Activated CD8-positive, alpha-beta memory T cell treated with anti-CD3 and anti-CD28 coated beads, Interleukin-2, amount 10 ng/mL, durations not matched to agents 7 days and 5 days (primary cell): ENCODE measurements around the gene RASA3. TPM values are rescaled to one million over a fixed set of nuclear protein-coding genes. Genes with fewer than 3 reads are reported as not detected.
A peak's percentile ranks its signal among the peaks of the same experiment; 100 is the strongest.
"Not testable (repeated sequence)": the region's sequence is repeated elsewhere in the genome, so short reads cannot be mapped to it uniquely, and the experiment has no call there.

Source experiments
- ATAC-seq: fragments of 150-1000 bp; cut with Tn5 transposase; one replicate; pipeline ENCODE4 v1.10.0; 2021; ENCODE audit warnings: moderate library complexity
- CTCF ChIA-PET: fragments of 350-600 bp; sonication (Branson Sonifier 250); formaldehyde crosslinking; loops from one replicate; lab custom pipeline; 2021; ENCODE audit warnings: antibody characterized with exemption; lab: Charles Lee
- DNase-seq: peaks from one replicate; pipeline ENCODE4 v3.0.0-alpha.2; 2020
- H3K27ac Mint-ChIP-seq: one replicate; pipeline ENCODE4 v1.8.0; 2021; ENCODE audit warnings: mild to moderate bottlenecking, mixed read lengths
- H3K27me3 Mint-ChIP-seq: one replicate; pipeline ENCODE4 v1.8.0; 2021; ENCODE audit warnings: mixed read lengths
- H3K36me3 Mint-ChIP-seq: one replicate; pipeline ENCODE4 v1.8.0; 2021; ENCODE audit warnings: mild to moderate bottlenecking, mixed read lengths
- H3K4me1 Mint-ChIP-seq: one replicate; pipeline ENCODE4 v1.8.0; 2021; ENCODE audit warnings: mixed read lengths
- H3K4me3 Mint-ChIP-seq: one replicate; pipeline ENCODE4 v1.8.0; 2021; ENCODE audit warnings: mild to moderate bottlenecking, moderate library complexity, mixed read lengths
- H3K9me3 Mint-ChIP-seq: one replicate; pipeline ENCODE4 v1.8.0; 2022; ENCODE audit warnings: low read depth, mixed read lengths
- total RNA-seq, 2 experiments: library from RNA; stranded (reverse); gene quantifications; one replicate each; pipeline ENCODE4 v1.2.3, GENCODE V29; 2021

The RASA3 gene
- total RNA-seq, 2 experiments from 2014 or later: 16.3 to 49.2 TPM

GRCh38 chr13:114162533-114162922 lies 30.1 kb upstream of the RASA3 start:
- Mint-ChIP-seq H3K36me3 (no peaks in the 10 kb centered on the region), H3K27me3 (peaks cover 34% of the 10 kb centered on the region), H3K4me1 (peaks cover 31% of the 10 kb centered on the region), H3K9me3 (no peaks in the 10 kb centered on the region), H3K27ac (no peak overlapping the region), H3K4me3 (no peak overlapping the region)
- DNase-seq (no peak), ATAC-seq (no peak)
- CTCF ChIA-PET: interaction anchor here (1.1 kb wide), 1 partner anchor 14 kb away, joined by 3 read pairs; no protein-coding TSS in a partner anchor

- DNase-seq (no peak), ATAC-seq (peak; percentile 68)
- H3K4me1 Mint-ChIP-seq: peaks cover 35% of the 10 kb centered on the region
- H3K36me3 Mint-ChIP-seq: no peaks in the 10 kb centered on the region
- H3K27ac Mint-ChIP-seq: peak overlapping the region; percentile 51
- CTCF ChIA-PET: interaction anchor here (1.0 to 1.1 kb wide), 3 partner anchors 13 to 65 kb away, joined by 3 read pairs; no protein-coding TSS in a partner anchor
- H3K27me3 Mint-ChIP-seq: peaks cover 28% of the 10 kb centered on the region
- H3K4me3 Mint-ChIP-seq: peak overlapping the region; percentile 39
- no peaks in the 10 kb centered on the region for H3K9me3 Mint-ChIP-seq
These were observed 29.5 kb upstream of the RASA3 start for GRCh38 chr13:114161644-114162532.

- no peak overlapping the region for H3K27ac Mint-ChIP-seq
- H3K27me3 Mint-ChIP-seq: peaks cover 26% of the 10 kb centered on the region
- ATAC-seq (no peak), DNase-seq (no peak)
- H3K36me3 Mint-ChIP-seq: no peaks in the 10 kb centered on the region
- H3K4me3 Mint-ChIP-seq: no peak overlapping the region
- CTCF ChIA-PET: interaction anchor here (1.0 kb wide), 2 partner anchors 31 to 65 kb away, joined by 3 read pairs; no protein-coding TSS in a partner anchor
- peaks cover 41% of the 10 kb centered on the region for H3K4me1 Mint-ChIP-seq
- no peaks in the 10 kb centered on the region for H3K9me3 Mint-ChIP-seq
These were observed 28.7 kb upstream of the RASA3 start for GRCh38 chr13:114161028-114161556.

GRCh38 chr13:114158869-114159666 lies 26.6 kb upstream of the RASA3 start:
- H3K9me3 Mint-ChIP-seq, H3K36me3 Mint-ChIP-seq, H3K4me3 Mint-ChIP-seq, H3K27ac Mint-ChIP-seq, DNase-seq, ATAC-seq, CTCF ChIA-PET: not testable (repeated sequence)
- Mint-ChIP-seq H3K27me3 (peaks cover 27% of the 10 kb centered on the region), H3K4me1 (peaks cover 45% of the 10 kb centered on the region)

- no peak for ATAC-seq
- peaks cover 54% of the 10 kb centered on the region for H3K4me1 Mint-ChIP-seq
These were observed 25.6 kb upstream of the RASA3 start for GRCh38 chr13:114157869-114158495.

GRCh38 chr13:114155926-114156883 lies 23.8 kb upstream of the RASA3 start:
- DNase-seq: no peak

More at GRCh38 chr13:114157869-114158495, 25.6 kb upstream of the RASA3 start:
- DNase-seq: no peak
- no peak overlapping the region for H3K4me3 Mint-ChIP-seq
- H3K36me3 Mint-ChIP-seq: peaks cover 4% of the 10 kb centered on the region
- CTCF ChIA-PET: interaction anchor here (0.7 to 1.4 kb wide), 2 partner anchors 9 to 68 kb away, joined by 3 read pairs; no protein-coding TSS in a partner anchor
- peaks cover 33% of the 10 kb centered on the region for H3K27me3 Mint-ChIP-seq
- H3K27ac Mint-ChIP-seq: no peak overlapping the region
- peaks cover 5% of the 10 kb centered on the region for H3K9me3 Mint-ChIP-seq

GRCh38 chr13:114155320-114155719 lies 22.9 kb upstream of the RASA3 start:
- peaks cover 5% of the 10 kb centered on the region for H3K9me3 Mint-ChIP-seq
- ATAC-seq (no peak), DNase-seq (no peak)
- peaks cover 4% of the 10 kb centered on the region for H3K36me3 Mint-ChIP-seq
- H3K4me1 Mint-ChIP-seq: peaks cover 51% of the 10 kb centered on the region
- peaks cover 46% of the 10 kb centered on the region for H3K27me3 Mint-ChIP-seq
- H3K27ac Mint-ChIP-seq: no peak overlapping the region
- CTCF ChIA-PET: no interaction called here
- H3K4me3 Mint-ChIP-seq: no peak overlapping the region

More at GRCh38 chr13:114155926-114156883, 23.8 kb upstream of the RASA3 start:
- Mint-ChIP-seq H3K4me1 (peaks cover 48% of the 10 kb centered on the region), H3K9me3 (peaks cover 5% of the 10 kb centered on the region), H3K27me3 (peaks cover 41% of the 10 kb centered on the region), H3K4me3 (peak overlapping the region; percentile 6), H3K36me3 (peaks cover 4% of the 10 kb centered on the region), H3K27ac (peak overlapping the region; percentile 60)
- no peak for ATAC-seq
- CTCF ChIA-PET: no interaction called here

GRCh38 chr13:114154476-114154875 lies 22.1 kb upstream of the RASA3 start:
- DNase-seq (no peak), ATAC-seq (no peak)
- no peak overlapping the region for H3K27ac Mint-ChIP-seq

GRCh38 chr13:114153485-114154080 lies 21.2 kb upstream of the RASA3 start:
- H3K4me1 Mint-ChIP-seq: peaks cover 62% of the 10 kb centered on the region
- CTCF ChIA-PET: interaction anchor here (1.3 kb wide), 1 partner anchor 9 kb away, joined by 3 read pairs; no protein-coding TSS in a partner anchor

More at GRCh38 chr13:114154476-114154875, 22.1 kb upstream of the RASA3 start:
- Mint-ChIP-seq H3K27me3 (peaks cover 46% of the 10 kb centered on the region), H3K4me3 (no peak overlapping the region), H3K4me1 (peaks cover 54% of the 10 kb centered on the region), H3K9me3 (peaks cover 5% of the 10 kb centered on the region), H3K36me3 (peaks cover 4% of the 10 kb centered on the region)
- CTCF ChIA-PET: interaction anchor here (1.3 kb wide), 1 partner anchor 10 kb away, joined by 3 read pairs; no protein-coding TSS in a partner anchor

GRCh38 chr13:114152831-114153371 lies 20.5 kb upstream of the RASA3 start:
- Mint-ChIP-seq H3K9me3 (peaks cover 5% of the 10 kb centered on the region), H3K4me1 (peaks cover 64% of the 10 kb centered on the region), H3K27ac (no peak overlapping the region), H3K36me3 (peaks cover 6% of the 10 kb centered on the region), H3K27me3 (peaks cover 52% of the 10 kb centered on the region), H3K4me3 (no peak overlapping the region)
- DNase-seq (no peak), ATAC-seq (no peak)
- CTCF ChIA-PET: interaction anchor here (1.3 to 1.9 kb wide), 2 partner anchors 10 to 17 kb away, joined by 4 to 7 read pairs; no protein-coding TSS in a partner anchor

More at GRCh38 chr13:114153485-114154080, 21.2 kb upstream of the RASA3 start:
- H3K27me3 Mint-ChIP-seq: peaks cover 48% of the 10 kb centered on the region
- no peak overlapping the region for H3K27ac Mint-ChIP-seq
- ATAC-seq (no peak), DNase-seq (no peak)
- H3K4me3 Mint-ChIP-seq: no peak overlapping the region
- peaks cover 5% of the 10 kb centered on the region for H3K9me3 Mint-ChIP-seq
- H3K36me3 Mint-ChIP-seq: peaks cover 4% of the 10 kb centered on the region

- ATAC-seq (no peak), DNase-seq (no peak)
- CTCF ChIA-PET: interaction anchor here (1.0 to 1.9 kb wide), 3 partner anchors 9 to 21 kb away, joined by 3 to 7 read pairs (median 4); no protein-coding TSS in a partner anchor
- Mint-ChIP-seq H3K9me3 (peaks cover 5% of the 10 kb centered on the region), H3K36me3 (peaks cover 6% of the 10 kb centered on the region), H3K27ac (no peak overlapping the region), H3K4me1 (peaks cover 62% of the 10 kb centered on the region), H3K4me3 (no peak overlapping the region), H3K27me3 (peaks cover 53% of the 10 kb centered on the region)
These were observed 19.8 kb upstream of the RASA3 start for GRCh38 chr13:114152285-114152645.
